Adrenal gland (tissue), 5 donors: ENCODE results near the gene GZMH.

Experiments
- POLR2A ChIP-seq, 2 donors: fragments of 450-650 bp; IDR thresholded peaks; one replicate each; pipeline ENCODE4 v1.6.1; 2017; ENCODE audit warnings: antibody characterized with exemption in 2 of 2, mild to moderate bottlenecking in 2 of 2, moderate library complexity in 1 of 2
- TF ChIP-seq, protein P1 (sequence below), 6 experiments: fragments of 450-650 bp in 4 of 6; fragments of 200-600 bp in 2 of 6; sonication (generic) in 1 of 6; IDR thresholded peaks; 1 replicate in 5 of 6; 2 replicates in 1 of 6; pipeline versions ENCODE4 v1.5.1 to v1.8.0; 2016 to 2021; ENCODE audit warnings: antibody characterized with exemption in 6 of 6, mild to moderate bottlenecking in 2 of 6, moderate library complexity in 1 of 6
- donor health status: DM: no; HTN: no; CAD: no.

DNA sequence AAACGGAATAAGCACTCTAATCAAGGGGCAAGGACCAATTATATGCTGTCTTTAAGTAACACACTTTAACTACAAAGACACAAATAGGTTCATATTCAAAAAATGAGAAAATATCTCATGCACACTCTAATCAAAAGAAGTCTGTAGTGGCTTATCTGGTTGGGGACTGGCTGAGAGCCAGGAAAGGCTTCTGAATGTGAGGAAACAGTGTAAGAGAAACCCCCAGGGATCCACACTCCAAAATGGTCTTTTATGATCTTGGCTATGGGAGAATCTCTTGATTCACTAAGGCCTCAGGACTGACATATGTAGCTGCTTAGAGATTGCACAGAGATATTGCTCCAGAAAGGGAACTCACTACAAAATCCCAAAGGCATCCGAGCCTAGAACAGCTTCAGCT, 43.7 kb downstream of the GZMH start:
- TF ChIP-seq POLR2A (IDR thresholded peaks at IDR 0.05), result no peak
- TF ChIP-seq, protein P1, sequence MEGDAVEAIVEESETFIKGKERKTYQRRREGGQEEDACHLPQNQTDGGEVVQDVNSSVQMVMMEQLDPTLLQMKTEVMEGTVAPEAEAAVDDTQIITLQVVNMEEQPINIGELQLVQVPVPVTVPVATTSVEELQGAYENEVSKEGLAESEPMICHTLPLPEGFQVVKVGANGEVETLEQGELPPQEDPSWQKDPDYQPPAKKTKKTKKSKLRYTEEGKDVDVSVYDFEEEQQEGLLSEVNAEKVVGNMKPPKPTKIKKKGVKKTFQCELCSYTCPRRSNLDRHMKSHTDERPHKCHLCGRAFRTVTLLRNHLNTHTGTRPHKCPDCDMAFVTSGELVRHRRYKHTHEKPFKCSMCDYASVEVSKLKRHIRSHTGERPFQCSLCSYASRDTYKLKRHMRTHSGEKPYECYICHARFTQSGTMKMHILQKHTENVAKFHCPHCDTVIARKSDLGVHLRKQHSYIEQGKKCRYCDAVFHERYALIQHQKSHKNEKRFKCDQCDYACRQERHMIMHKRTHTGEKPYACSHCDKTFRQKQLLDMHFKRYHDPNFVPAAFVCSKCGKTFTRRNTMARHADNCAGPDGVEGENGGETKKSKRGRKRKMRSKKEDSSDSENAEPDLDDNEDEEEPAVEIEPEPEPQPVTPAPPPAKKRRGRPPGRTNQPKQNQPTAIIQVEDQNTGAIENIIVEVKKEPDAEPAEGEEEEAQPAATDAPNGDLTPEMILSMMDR (IDR thresholded peaks at IDR 0.05), result no peak
